GM21515 (cell line): Measurements from ENCODE around the gene MAP3K8.
"Not testable (repeated sequence)": the region's sequence is repeated elsewhere in the genome, so short reads cannot be mapped to it uniquely, and the experiment has no call there.

Experiments used
- ATAC-seq: cut with Tn5 transposase; IDR thresholded peaks from one replicate; pipeline ENCODE4 v1.9.1; 2021; ENCODE audit not compliant: unreplicated experiment

The MAP3K8 gene

GRCh38 chr10:30443049-30443448 is 9.1 kb downstream of the MAP3K8 start:
- ATAC-seq: no peak

- no peak for ATAC-seq
Observed at GRCh38 chr10:30445711-30446110, 11.7 kb downstream of the MAP3K8 start.

GRCh38 chr10:30447125-30447799 is 13.3 kb downstream of the MAP3K8 start:
- ATAC-seq: no peak

GRCh38 chr10:30448092-30448491 is 14.1 kb downstream of the MAP3K8 start:
- ATAC-seq: no peak

GRCh38 chr10:30453764-30454527 is 20.0 kb downstream of the MAP3K8 start:
- no peak for ATAC-seq

GRCh38 chr10:30454744-30455510 is 20.9 kb downstream of the MAP3K8 start:
- ATAC-seq: no peak

GRCh38 chr10:30455816-30456215 is 21.8 kb downstream of the MAP3K8 start:
- peak; percentile 47 for ATAC-seq

- ATAC-seq: peak; percentile 81
Observed at GRCh38 chr10:30456266-30456665, 22.3 kb downstream of the MAP3K8 start.

GRCh38 chr10:30459283-30459682 is 25.3 kb downstream of the MAP3K8 start:
- ATAC-seq: no peak

GRCh38 chr10:30460121-30460520 is 26.1 kb downstream of the MAP3K8 start:
- no peak for ATAC-seq

GRCh38 chr10:30462513-30462912 is 28.5 kb downstream of the MAP3K8 start:
- ATAC-seq: no peak

- ATAC-seq: no peak
Observed at GRCh38 chr10:30463944-30464451, 30.0 kb downstream of the MAP3K8 start.

- no peak for ATAC-seq
Observed at GRCh38 chr10:30464675-30465074, 30.7 kb downstream of the MAP3K8 start.

- ATAC-seq: no peak
Observed at GRCh38 chr10:30466445-30466844, 32.5 kb downstream of the MAP3K8 start.

- ATAC-seq: peak; percentile 77
Observed at GRCh38 chr10:30467651-30468338, 33.8 kb downstream of the MAP3K8 start.

- no peak for ATAC-seq
Observed at GRCh38 chr10:30472414-30473155, 38.6 kb downstream of the MAP3K8 start.

GRCh38 chr10:30475515-30475914 is 41.5 kb downstream of the MAP3K8 start:
- ATAC-seq: not testable (repeated sequence)

- ATAC-seq: no peak
Observed at GRCh38 chr10:30476511-30477155, 42.6 kb downstream of the MAP3K8 start.

GRCh38 chr10:30479513-30479912 is 45.5 kb downstream of the MAP3K8 start:
- not testable (repeated sequence) for ATAC-seq

GRCh38 chr10:30481603-30482002 is 47.6 kb downstream of the MAP3K8 start:
- no peak for ATAC-seq
